ENCODE results near the gene TSPAN32. TPM values are rescaled to one million over a fixed set of nuclear protein-coding genes. Genes with fewer than 3 reads are reported as not detected.
"Not testable (repeated sequence)": the region's sequence is repeated elsewhere in the genome, so short reads cannot be mapped to it uniquely, and the experiment has no call there.

The TSPAN32 gene
- total RNA-seq, 2 donors from 2014 or later, result 8.6 to 10.2 TPM

GRCh38 chr11:2342557-2342956, 40.7 kb downstream of the TSPAN32 start:
- Mint-ChIP-seq H3K4me3 (no peak overlapping the region), H3K4me1 (ENCODE audit: low read depth) (no peaks in the 10 kb centered on the region), H3K9me3 (peaks cover 0 to 2% of the 10 kb centered on the region in 2 donors), H3K36me3 (ENCODE audit: insufficient read depth in 2 of 2) (peaks cover 0 to 1% of the 10 kb centered on the region in 2 donors), H3K27ac (no peak overlapping the region), H3K27me3 (ENCODE audit: low read depth) (no peaks in the 10 kb centered on the region)
- ATAC-seq (replicated peaks in 1 of 2) (no peak), DNase-seq (no peak)

- H3K4me1 Mint-ChIP-seq (ENCODE audit: low read depth), result no peaks in the 10 kb centered on the region
- H3K9me3 Mint-ChIP-seq, result peaks cover 0 to 2% of the 10 kb centered on the region in 2 donors
- no peaks in the 10 kb centered on the region for H3K27me3 Mint-ChIP-seq (ENCODE audit: low read depth)
- no peak overlapping the region for H3K27ac Mint-ChIP-seq
- DNase-seq (no peak), ATAC-seq (replicated peaks in 1 of 2) (no peak)
- H3K36me3 Mint-ChIP-seq (ENCODE audit: insufficient read depth in 2 of 2), result peaks cover 0 to 1% of the 10 kb centered on the region in 2 donors
- H3K4me3 Mint-ChIP-seq, result no peak overlapping the region
Observed at GRCh38 chr11:2342981-2343380, 41.2 kb downstream of the TSPAN32 start.

GRCh38 chr11:2343502-2343901, 41.7 kb downstream of the TSPAN32 start:
- Mint-ChIP-seq H3K36me3 (ENCODE audit: insufficient read depth in 2 of 2) (peaks cover 0 to 1% of the 10 kb centered on the region in 2 donors), H3K4me3 (no peak overlapping the region), H3K4me1 (ENCODE audit: low read depth) (no peaks in the 10 kb centered on the region), H3K27me3 (ENCODE audit: low read depth) (no peaks in the 10 kb centered on the region), H3K9me3 (peaks cover 4 to 5% of the 10 kb centered on the region in 2 donors), H3K27ac (no peak overlapping the region)
- DNase-seq, result no peak
- no peak for ATAC-seq (replicated peaks in 1 of 2)

- H3K36me3 Mint-ChIP-seq (ENCODE audit: insufficient read depth in 2 of 2), result peaks cover 1 to 5% of the 10 kb centered on the region in 2 donors
- no peak overlapping the region for H3K4me3 Mint-ChIP-seq
- no peak for DNase-seq
- H3K27me3 Mint-ChIP-seq (ENCODE audit: low read depth), result no peaks in the 10 kb centered on the region
- H3K4me1 Mint-ChIP-seq (ENCODE audit: low read depth), result no peaks in the 10 kb centered on the region
- H3K27ac Mint-ChIP-seq, result no peak overlapping the region
- peaks cover 9% of the 10 kb centered on the region in 2 donors for H3K9me3 Mint-ChIP-seq
- ATAC-seq (replicated peaks in 1 of 2), result no peak
Observed at GRCh38 chr11:2345050-2345449, 43.2 kb downstream of the TSPAN32 start.

GRCh38 chr11:2346014-2346413, 44.2 kb downstream of the TSPAN32 start:
- Mint-ChIP-seq H3K36me3 (ENCODE audit: insufficient read depth in 2 of 2) (peaks cover 1 to 5% of the 10 kb centered on the region in 2 donors), H3K27ac (no peak overlapping the region), H3K4me1 (ENCODE audit: low read depth) (no peaks in the 10 kb centered on the region), H3K9me3 (peaks cover 9% of the 10 kb centered on the region in 2 donors), H3K4me3 (no peak overlapping the region), H3K27me3 (ENCODE audit: low read depth) (no peaks in the 10 kb centered on the region)
- ATAC-seq (replicated peaks in 1 of 2) (no peak), DNase-seq (no peak)

- H3K4me3 Mint-ChIP-seq, result no peak overlapping the region
- peaks cover 9% of the 10 kb centered on the region in 2 donors for H3K9me3 Mint-ChIP-seq
- no peaks in the 10 kb centered on the region for H3K4me1 Mint-ChIP-seq (ENCODE audit: low read depth)
- DNase-seq, result no peak
- H3K36me3 Mint-ChIP-seq (ENCODE audit: insufficient read depth in 2 of 2), result peaks cover 1 to 5% of the 10 kb centered on the region in 2 donors
- no peak for ATAC-seq (replicated peaks in 1 of 2)
- no peak overlapping the region for H3K27ac Mint-ChIP-seq
- no peaks in the 10 kb centered on the region for H3K27me3 Mint-ChIP-seq (ENCODE audit: low read depth)
Observed at GRCh38 chr11:2346586-2347307, 44.9 kb downstream of the TSPAN32 start.

- peaks cover 1 to 5% of the 10 kb centered on the region in 2 donors for H3K36me3 Mint-ChIP-seq (ENCODE audit: insufficient read depth in 2 of 2)
- DNase-seq (no peak), ATAC-seq (replicated peaks in 1 of 2) (no peak)
- no peak overlapping the region for H3K4me3 Mint-ChIP-seq
- peaks cover 9% of the 10 kb centered on the region in 2 donors for H3K9me3 Mint-ChIP-seq
- H3K4me1 Mint-ChIP-seq (ENCODE audit: low read depth), result no peaks in the 10 kb centered on the region
- no peaks in the 10 kb centered on the region for H3K27me3 Mint-ChIP-seq (ENCODE audit: low read depth)
- no peak overlapping the region for H3K27ac Mint-ChIP-seq
Observed at GRCh38 chr11:2347308-2347830, 45.6 kb downstream of the TSPAN32 start.

- H3K27me3 Mint-ChIP-seq (ENCODE audit: low read depth), result no peaks in the 10 kb centered on the region
- H3K27ac Mint-ChIP-seq, result no peak overlapping the region
- peaks cover 9% of the 10 kb centered on the region in 2 donors for H3K9me3 Mint-ChIP-seq
- H3K4me1 Mint-ChIP-seq (ENCODE audit: low read depth), result no peaks in the 10 kb centered on the region
- DNase-seq (no peak), ATAC-seq (replicated peaks in 1 of 2) (no peak)
- no peak overlapping the region for H3K4me3 Mint-ChIP-seq
- peaks cover 1 to 5% of the 10 kb centered on the region in 2 donors for H3K36me3 Mint-ChIP-seq (ENCODE audit: insufficient read depth in 2 of 2)
Observed at GRCh38 chr11:2348986-2349385, 47.2 kb downstream of the TSPAN32 start.

- no peak for DNase-seq
- H3K27ac Mint-ChIP-seq, result no peak overlapping the region
- no peaks in the 10 kb centered on the region for H3K4me1 Mint-ChIP-seq (ENCODE audit: low read depth)
- H3K36me3 Mint-ChIP-seq (ENCODE audit: insufficient read depth in 2 of 2), result peaks cover 0 to 5% of the 10 kb centered on the region in 2 donors
- no peak for ATAC-seq (replicated peaks in 1 of 2)
- H3K9me3 Mint-ChIP-seq, result peaks cover 7 to 9% of the 10 kb centered on the region in 2 donors
- H3K27me3 Mint-ChIP-seq (ENCODE audit: low read depth), result no peaks in the 10 kb centered on the region
- H3K4me3 Mint-ChIP-seq, result no peak overlapping the region
Observed at GRCh38 chr11:2351701-2352100, 49.9 kb downstream of the TSPAN32 start.

- no peaks in the 10 kb centered on the region for H3K27me3 Mint-ChIP-seq (ENCODE audit: low read depth)
Observed at GRCh38 chr11:2352420-2352819, 50.6 kb downstream of the TSPAN32 start.

GRCh38 chr11:2355000-2355644, 53.3 kb downstream of the TSPAN32 start:
- no peaks in the 10 kb centered on the region for H3K4me1 Mint-ChIP-seq (ENCODE audit: low read depth)
- no peaks in the 10 kb centered on the region for H3K9me3 Mint-ChIP-seq
- no peak overlapping the region for H3K4me3 Mint-ChIP-seq
- DNase-seq, result no peak
- no peaks in the 10 kb centered on the region for H3K36me3 Mint-ChIP-seq (ENCODE audit: insufficient read depth in 2 of 2)
- no peak for ATAC-seq (replicated peaks in 1 of 2)
- no peaks in the 10 kb centered on the region for H3K27me3 Mint-ChIP-seq (ENCODE audit: low read depth)
- no peak overlapping the region for H3K27ac Mint-ChIP-seq

More at GRCh38 chr11:2352420-2352819, 50.6 kb downstream of the TSPAN32 start:
- H3K4me1 Mint-ChIP-seq (ENCODE audit: low read depth), result no peaks in the 10 kb centered on the region
- no peak overlapping the region for H3K4me3 Mint-ChIP-seq
- no peak for ATAC-seq (replicated peaks in 1 of 2)
- no peak for DNase-seq
- H3K36me3 Mint-ChIP-seq (ENCODE audit: insufficient read depth in 2 of 2), result peaks cover 0 to 5% of the 10 kb centered on the region in 2 donors
- H3K27ac Mint-ChIP-seq, result no peak overlapping the region
- H3K9me3 Mint-ChIP-seq, result peaks cover 7 to 9% of the 10 kb centered on the region in 2 donors

GRCh38 chr11:2357246-2357645, 55.4 kb downstream of the TSPAN32 start:
- Mint-ChIP-seq H3K36me3 (ENCODE audit: insufficient read depth in 2 of 2) (no peaks in the 10 kb centered on the region), H3K27me3 (ENCODE audit: low read depth) (no peaks in the 10 kb centered on the region), H3K4me1 (ENCODE audit: low read depth) (no peaks in the 10 kb centered on the region), H3K4me3 (no peak overlapping the region), H3K9me3 (no peaks in the 10 kb centered on the region), H3K27ac (no peak overlapping the region)
- ATAC-seq (replicated peaks in 1 of 2), result no peak
- no peak for DNase-seq

GRCh38 chr11:2357651-2358050, 55.8 kb downstream of the TSPAN32 start:
- not testable (repeated sequence) for H3K27me3 Mint-ChIP-seq (ENCODE audit: low read depth); H3K36me3 Mint-ChIP-seq (ENCODE audit: insufficient read depth in 2 of 2); H3K4me3 Mint-ChIP-seq; H3K4me1 Mint-ChIP-seq (ENCODE audit: low read depth); H3K9me3 Mint-ChIP-seq; DNase-seq; ATAC-seq (replicated peaks in 1 of 2); H3K27ac Mint-ChIP-seq

All from activated T-cell treated with anti-CD3 and anti-CD28 coated beads, Interleukin-2, amount 50 U/mL, for 72 hours (primary cell).